DND-41 (cell line): ENCODE results near the gene TRIM69.

Experiments used
- ATAC-seq: fragments of 200-7000 bp; cut with Tn5 transposase; 3 replicates; pipeline ENCODE4 v1.9.1; 2021; ENCODE audit warnings: low read depth; ENCODE audit not compliant: insufficient read depth
- DNase-seq: peaks from one replicate; pipeline ENCODE4 v3.0.0-alpha.2; 2020
- H2AFZ ChIP-seq: 2 replicates; pipeline ENCODE4 v1.6.0; 2012; ENCODE audit warnings: low read depth, low read length
- H3K27ac ChIP-seq: 2 replicates; pipeline ENCODE4 v1.5.1; 2012; ENCODE audit warnings: low read length, inconsistent platforms
- H3K27me3 ChIP-seq: fragments of 200-600 bp; sonication (generic); 2 replicates; pipeline ENCODE4 v1.6.0; 2012; ENCODE audit warnings: low read length, mild to moderate bottlenecking, inconsistent platforms; ENCODE audit not compliant: insufficient read depth, poor library complexity
- H3K36me3 ChIP-seq: 2 replicates; pipeline ENCODE4 v1.5.1; 2012; ENCODE audit warnings: low read length, inconsistent platforms; ENCODE audit not compliant: insufficient read depth
- H3K4me1 ChIP-seq: 2 replicates; pipeline ENCODE4 v1.5.1; 2012; ENCODE audit warnings: mild to moderate bottlenecking, low read length; ENCODE audit not compliant: insufficient read depth
- H3K4me2 ChIP-seq: 2 replicates; pipeline ENCODE4 v1.6.0; 2012; ENCODE audit warnings: mild to moderate bottlenecking, moderate library complexity, low read length, inconsistent platforms; ENCODE audit not compliant: insufficient read depth
- H3K4me3 ChIP-seq, 2 experiments: fragments of 200-600 bp in 1 of 2; shearing (Covaris generic) in 1 of 2; 2 replicates each; pipeline ENCODE4 v1.5.1; 2012 to 2016; ENCODE audit warnings: inconsistent platforms in 2 of 2, low read length in 2 of 2, mild to moderate bottlenecking in 2 of 2, low read depth in 1 of 2, moderate library complexity in 1 of 2
- H3K79me2 ChIP-seq: 2 replicates; pipeline ENCODE4 v1.6.0; 2012; ENCODE audit warnings: low read length, inconsistent platforms; ENCODE audit not compliant: insufficient read depth
- H3K9ac ChIP-seq: 2 replicates; pipeline ENCODE4 v1.6.0; 2012; ENCODE audit warnings: low read depth, mild to moderate bottlenecking, inconsistent platforms, low read length, moderate library complexity
- H3K9me3 ChIP-seq: 2 replicates; pipeline ENCODE4 v1.5.1; 2012; ENCODE audit warnings: low read length, moderate library complexity, mild to moderate bottlenecking, inconsistent platforms; ENCODE audit not compliant: insufficient read depth, severe bottlenecking
- H4K20me1 ChIP-seq: 2 replicates; pipeline ENCODE4 v1.6.0; 2012; ENCODE audit warnings: low read length; ENCODE audit not compliant: insufficient read depth
- CTCF ChIP-seq: IDR thresholded peaks from 2 replicates; pipeline ENCODE4 v1.5.1; 2012; ENCODE audit warnings: borderline replicate concordance, low read length, moderate library complexity, mild to moderate bottlenecking; ENCODE audit not compliant: poor library complexity, severe bottlenecking; ENCODE audit errors: extremely low read depth
- EZH2 ChIP-seq: IDR thresholded peaks from 3 replicates; pipeline ENCODE4 v1.6.1; 2012; ENCODE audit warnings: borderline replicate concordance, low read depth, mild to moderate bottlenecking, moderate library complexity, low read length, inconsistent platforms; ENCODE audit not compliant: severe bottlenecking

TRIM69 gene

GRCh38 chr15:44715797-44716334 is 20.5 kb upstream of the TRIM69 start:
- DNase-seq (no peak), ATAC-seq (no peak)
- Histone ChIP-seq H3K4me3 (no peak overlapping the region), H3K4me1 (peaks cover 40% of the 10 kb centered on the region), H3K9ac (no peak overlapping the region), H3K27me3 (no peaks in the 10 kb centered on the region), H4K20me1 (peaks cover 53% of the 10 kb centered on the region), H3K27ac (no peak overlapping the region), H3K9me3 (no peaks in the 10 kb centered on the region), H2AFZ (no peak overlapping the region), H3K79me2 (peaks cover 58% of the 10 kb centered on the region), H3K36me3 (peaks cover 65% of the 10 kb centered on the region), H3K4me2 (0 out of 2 replicates have a peak overlapping the region, but pooled peaks have one; percentile 5)
- no peak for TF ChIP-seq CTCF
- TF ChIP-seq EZH2: no peak

DNA sequence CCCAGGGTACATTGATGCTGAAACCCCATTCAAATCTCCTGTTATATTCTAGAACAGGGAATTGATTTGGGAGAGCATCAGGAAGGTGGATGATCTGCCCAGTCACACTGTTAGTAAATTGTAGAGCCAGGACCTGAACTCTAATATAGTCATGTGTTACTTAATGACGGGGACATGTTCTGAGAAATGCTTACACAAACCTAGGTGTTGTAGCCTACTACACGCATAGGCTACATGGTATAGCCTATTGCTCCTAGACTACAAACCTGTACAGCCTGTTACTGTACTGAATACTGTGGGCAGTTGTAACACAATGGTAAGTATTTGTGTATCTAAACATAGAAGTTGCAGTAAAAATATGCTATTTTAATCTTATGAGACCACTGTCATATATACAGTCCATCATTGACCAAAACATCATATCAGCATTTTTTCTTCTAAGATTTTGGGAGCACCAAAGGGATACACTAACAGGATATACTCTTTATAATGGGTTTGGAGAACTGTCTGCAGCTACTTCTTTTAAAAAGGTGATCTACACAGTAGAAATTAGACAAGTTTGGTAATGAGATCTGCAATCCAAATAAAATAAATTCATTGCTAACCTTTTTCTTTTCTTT is 19.2 kb upstream of the TRIM69 start:
- Histone ChIP-seq H3K27me3 (no peaks in the 10 kb centered on the region), H3K36me3 (peaks cover 65% of the 10 kb centered on the region), H3K4me1 (peaks cover 40% of the 10 kb centered on the region), H4K20me1 (peaks cover 51% of the 10 kb centered on the region), H3K4me3 (no peak overlapping the region), H3K4me2 (no peak overlapping the region), H2AFZ (no peak overlapping the region), H3K79me2 (peaks cover 47% of the 10 kb centered on the region), H3K9ac (no peak overlapping the region), H3K27ac (no peak overlapping the region), H3K9me3 (no peaks in the 10 kb centered on the region)
- ATAC-seq: no peak
- DNase-seq: no peak
- TF ChIP-seq CTCF (no peak), EZH2 (no peak)

DNA sequence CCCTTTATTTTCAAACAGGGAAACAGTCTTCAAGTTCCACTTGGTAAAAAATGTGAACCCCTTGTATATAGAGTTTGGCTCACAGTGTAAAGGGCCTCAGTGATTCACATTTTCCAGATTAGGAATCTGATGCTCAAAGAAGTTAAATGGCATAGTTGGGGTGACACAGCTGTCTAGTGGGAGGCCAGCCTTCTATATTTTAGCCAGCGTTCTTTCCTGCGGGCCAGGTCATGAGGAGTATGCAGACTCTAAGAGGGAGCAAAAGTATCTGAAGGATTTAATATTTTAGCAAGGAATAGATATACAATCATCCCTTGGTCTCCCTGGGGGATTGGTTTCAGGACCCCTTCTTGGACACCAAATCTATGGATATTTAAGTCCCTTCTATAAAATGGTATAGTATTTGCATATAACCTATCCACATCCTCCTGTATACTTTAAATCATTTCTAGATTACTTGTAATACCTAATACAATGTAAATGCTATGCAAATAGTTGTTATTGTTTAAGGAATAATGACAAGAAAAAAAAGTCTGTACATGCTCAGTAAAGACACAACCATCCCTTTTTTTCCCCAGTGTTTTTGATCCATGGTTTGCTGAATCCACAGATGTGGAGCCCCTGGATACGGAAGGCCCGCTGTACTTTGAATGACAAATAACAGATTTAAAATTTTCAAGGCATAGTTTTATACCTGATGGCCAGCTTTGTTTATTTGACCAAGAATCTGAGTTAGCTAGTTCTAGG is 18.0 kb upstream of the TRIM69 start:
- Histone ChIP-seq H3K27me3 (no peaks in the 10 kb centered on the region), H3K27ac (no peak overlapping the region), H3K4me2 (no peak overlapping the region), H3K9ac (no peak overlapping the region), H3K79me2 (peaks cover 35% of the 10 kb centered on the region), H3K4me3 (no peak overlapping the region), H3K36me3 (peaks cover 56% of the 10 kb centered on the region), H4K20me1 (peaks cover 38% of the 10 kb centered on the region), H3K9me3 (no peaks in the 10 kb centered on the region), H3K4me1 (peaks cover 32% of the 10 kb centered on the region), H2AFZ (no peak overlapping the region)
- ATAC-seq (no peak), DNase-seq (no peak)
- TF ChIP-seq EZH2 (no peak), CTCF (no peak)
